Astrocyte of the spinal cord (primary cell): ENCODE results near the gene FNIP2.
"Not testable (repeated sequence)": the region's sequence is repeated elsewhere in the genome, so short reads cannot be mapped to it uniquely, and the experiment has no call there.

Experiments
- DNase-seq: peaks from one replicate; pipeline ENCODE4 v3.0.0; 2011; ENCODE audit warnings: low read depth, low spot score
- H3K4me3 ChIP-seq: 2 replicates; pipeline ENCODE4 v1.5.1; 2011; ENCODE audit warnings: low read depth, mild to moderate bottlenecking, low read length, moderate library complexity
- in situ Hi-C: cut with HindIII; loops from 2 replicates; pipeline ENCODE4 v1.10.0; 2017; ENCODE audit warnings: low sequenced_read_pairs
- TF ChIP-seq, protein P1 (sequence below): IDR thresholded peaks from 2 replicates; pipeline ENCODE4 v1.5.1; 2012; ENCODE audit warnings: low read depth, mild to moderate bottlenecking, low read length, inconsistent platforms

The FNIP2 gene

DNA sequence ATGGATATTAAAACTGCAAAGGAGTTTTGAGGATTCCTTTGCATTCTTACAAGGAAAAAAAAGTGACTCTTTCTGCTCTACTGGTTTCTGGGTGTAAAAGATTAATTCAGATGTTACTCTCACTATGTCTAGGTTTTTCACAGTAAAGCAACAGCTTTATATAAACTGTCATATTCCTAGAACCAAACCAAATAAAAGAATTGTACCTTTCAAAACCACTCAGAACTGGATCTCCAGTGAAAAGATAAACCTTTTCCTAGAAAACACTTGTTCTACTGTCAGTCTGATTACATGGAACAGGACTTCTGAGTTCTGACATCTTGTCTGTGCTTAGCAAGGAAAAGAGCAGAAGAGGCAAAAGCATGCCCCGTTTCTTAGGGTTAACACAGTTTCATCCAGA lies 40.6 kb upstream of the FNIP2 start:
- no peak overlapping the region for H3K4me3 ChIP-seq
- in situ Hi-C loops, result no loop called here
- TF ChIP-seq, protein P1, sequence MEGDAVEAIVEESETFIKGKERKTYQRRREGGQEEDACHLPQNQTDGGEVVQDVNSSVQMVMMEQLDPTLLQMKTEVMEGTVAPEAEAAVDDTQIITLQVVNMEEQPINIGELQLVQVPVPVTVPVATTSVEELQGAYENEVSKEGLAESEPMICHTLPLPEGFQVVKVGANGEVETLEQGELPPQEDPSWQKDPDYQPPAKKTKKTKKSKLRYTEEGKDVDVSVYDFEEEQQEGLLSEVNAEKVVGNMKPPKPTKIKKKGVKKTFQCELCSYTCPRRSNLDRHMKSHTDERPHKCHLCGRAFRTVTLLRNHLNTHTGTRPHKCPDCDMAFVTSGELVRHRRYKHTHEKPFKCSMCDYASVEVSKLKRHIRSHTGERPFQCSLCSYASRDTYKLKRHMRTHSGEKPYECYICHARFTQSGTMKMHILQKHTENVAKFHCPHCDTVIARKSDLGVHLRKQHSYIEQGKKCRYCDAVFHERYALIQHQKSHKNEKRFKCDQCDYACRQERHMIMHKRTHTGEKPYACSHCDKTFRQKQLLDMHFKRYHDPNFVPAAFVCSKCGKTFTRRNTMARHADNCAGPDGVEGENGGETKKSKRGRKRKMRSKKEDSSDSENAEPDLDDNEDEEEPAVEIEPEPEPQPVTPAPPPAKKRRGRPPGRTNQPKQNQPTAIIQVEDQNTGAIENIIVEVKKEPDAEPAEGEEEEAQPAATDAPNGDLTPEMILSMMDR, result no peak
- DNase-seq, result no peak

DNA sequence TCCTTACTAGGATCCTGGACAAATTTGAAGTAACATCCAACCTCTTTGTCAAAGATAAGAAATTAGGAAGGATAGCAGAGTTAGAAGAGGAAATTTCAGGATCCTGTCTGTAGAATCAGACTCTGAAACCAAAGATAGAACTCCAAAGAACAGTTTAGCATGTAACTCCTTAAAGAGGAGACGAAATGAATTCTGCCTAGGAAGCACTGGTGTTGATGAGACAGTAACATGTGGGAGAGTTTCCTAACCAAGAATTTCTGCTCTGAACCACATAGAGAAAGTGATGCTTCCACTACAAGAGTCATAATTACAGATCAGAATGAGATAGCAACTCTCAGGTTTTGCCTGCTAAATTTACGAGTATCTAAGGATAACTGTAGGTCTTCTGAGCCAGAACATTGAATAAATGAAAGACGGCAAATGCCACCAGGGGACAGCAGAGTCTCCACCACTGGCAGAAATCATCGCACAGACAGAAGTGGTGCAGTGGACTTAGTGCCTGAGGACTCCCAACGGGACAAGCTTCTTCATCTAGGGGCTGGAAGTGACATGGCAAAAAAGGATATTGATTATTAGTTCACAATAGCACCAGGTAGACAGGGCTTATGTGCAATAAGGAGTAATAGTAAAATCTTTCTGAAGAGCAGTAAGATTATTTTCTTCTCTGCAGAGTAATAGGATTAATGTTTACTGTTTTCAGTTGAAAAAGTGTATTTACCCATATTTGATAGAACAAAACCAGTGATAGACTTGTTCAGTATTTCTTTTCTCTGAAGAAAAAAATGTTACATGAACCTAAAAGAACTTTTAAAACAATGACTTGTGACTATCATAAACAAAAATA lies 38.9 kb upstream of the FNIP2 start:
- TF ChIP-seq, protein P1, result peak; percentile 85
- in situ Hi-C loops, result no loop called here
- peak; percentile 73 for DNase-seq
- H3K4me3 ChIP-seq, result no peak overlapping the region

DNA sequence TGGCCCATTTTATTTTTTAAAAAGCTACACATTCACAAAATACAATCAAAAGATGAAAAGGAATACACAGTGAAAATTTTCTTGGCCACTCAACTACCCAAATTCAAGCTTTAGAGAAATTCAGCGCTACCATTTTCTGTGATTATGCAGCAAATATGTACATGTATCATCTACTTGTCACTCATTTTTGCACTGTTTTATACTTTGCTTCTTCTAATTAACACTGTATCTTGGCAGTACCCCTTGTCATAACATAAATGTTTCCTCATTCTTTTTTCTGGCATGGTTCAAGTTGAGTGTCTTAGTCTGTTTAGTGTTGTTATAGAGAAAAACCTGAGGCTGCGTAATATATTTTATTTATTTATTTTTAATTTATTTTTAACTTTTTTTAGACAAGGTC lies 30.0 kb upstream of the FNIP2 start:
- TF ChIP-seq, protein P1, result no peak
- no peak for DNase-seq
- no peak overlapping the region for H3K4me3 ChIP-seq
- in situ Hi-C loops, result no loop called here

DNA sequence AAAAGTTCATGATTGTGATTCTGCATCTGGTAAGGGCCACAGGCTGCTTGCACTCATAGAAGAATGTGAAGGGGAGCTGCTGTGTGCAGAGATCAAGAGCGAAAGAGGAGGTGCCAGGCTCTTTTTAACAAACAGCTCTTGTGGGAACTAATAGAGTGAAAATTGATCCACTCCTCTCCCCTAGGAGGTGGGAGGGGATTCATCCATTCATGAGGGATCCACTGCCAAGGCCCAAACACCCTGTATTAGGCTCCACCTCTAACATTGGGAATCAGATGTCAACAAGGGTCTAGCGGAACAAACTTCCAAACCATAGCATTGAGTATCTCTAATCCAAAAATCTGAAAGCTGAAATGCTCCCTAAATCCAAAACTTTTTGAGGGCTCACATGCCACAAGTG lies 29.2 kb upstream of the FNIP2 start:
- TF ChIP-seq, protein P1, result no peak
- no peak overlapping the region for H3K4me3 ChIP-seq
- in situ Hi-C loops, result no loop called here
- no peak for DNase-seq

DNA sequence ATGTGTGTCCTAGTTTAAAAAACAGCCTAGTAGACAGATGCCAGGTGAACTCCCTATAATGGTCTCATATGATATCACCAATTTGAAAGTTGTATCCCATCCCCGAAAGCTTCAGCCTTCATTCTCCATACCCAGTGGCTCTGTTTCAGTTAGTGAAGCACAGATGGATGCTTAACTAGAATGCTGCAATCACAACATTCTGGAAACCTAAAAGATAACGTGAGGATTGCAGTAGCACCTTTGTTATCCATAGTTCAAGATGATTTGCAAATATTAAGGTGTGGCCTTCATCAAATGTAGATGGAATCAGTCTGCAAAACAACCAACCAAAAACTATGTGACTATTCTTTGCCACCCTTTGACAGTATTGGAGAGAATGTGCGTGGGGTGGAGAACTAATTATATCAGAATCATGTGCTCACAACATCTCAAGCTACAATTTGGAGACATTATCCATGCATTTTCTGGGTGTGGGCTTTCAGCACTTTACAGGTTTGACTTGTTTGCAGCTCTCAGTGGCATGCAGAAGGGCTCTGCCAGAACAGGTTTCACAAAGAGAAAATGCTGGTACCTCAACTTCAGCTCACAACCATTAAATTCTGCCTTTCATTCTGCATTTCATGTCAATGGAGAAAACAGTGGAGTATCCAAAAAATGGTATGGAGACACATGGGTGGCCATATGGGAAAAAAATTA lies 27.4 kb upstream of the FNIP2 start:
- no peak for DNase-seq
- in situ Hi-C loops, result no loop called here
- TF ChIP-seq, protein P1, result no peak
- H3K4me3 ChIP-seq, result no peak overlapping the region

DNA sequence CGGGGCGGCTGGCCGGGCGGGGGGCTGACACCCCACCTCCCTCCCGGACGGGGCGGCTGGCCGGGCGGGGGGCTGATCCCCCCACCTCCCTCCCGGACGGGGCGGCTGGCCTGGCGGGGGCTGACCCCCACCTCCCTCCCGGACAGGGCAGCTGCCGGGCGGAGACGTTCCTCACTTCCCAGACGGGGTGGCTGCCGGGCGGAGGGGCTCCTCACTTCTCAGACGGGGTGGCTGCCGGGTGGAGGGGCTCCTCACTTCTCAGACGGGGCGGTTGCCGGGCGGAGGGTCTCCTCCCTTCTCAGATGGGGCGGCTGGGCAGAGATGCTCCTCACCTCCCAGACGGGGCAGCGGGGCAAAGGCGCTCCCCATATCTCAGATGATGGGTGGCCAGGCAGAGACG lies 22.3 kb upstream of the FNIP2 start:
- in situ Hi-C loops, H3K4me3 ChIP-seq, DNase-seq: not testable (repeated sequence)

DNA sequence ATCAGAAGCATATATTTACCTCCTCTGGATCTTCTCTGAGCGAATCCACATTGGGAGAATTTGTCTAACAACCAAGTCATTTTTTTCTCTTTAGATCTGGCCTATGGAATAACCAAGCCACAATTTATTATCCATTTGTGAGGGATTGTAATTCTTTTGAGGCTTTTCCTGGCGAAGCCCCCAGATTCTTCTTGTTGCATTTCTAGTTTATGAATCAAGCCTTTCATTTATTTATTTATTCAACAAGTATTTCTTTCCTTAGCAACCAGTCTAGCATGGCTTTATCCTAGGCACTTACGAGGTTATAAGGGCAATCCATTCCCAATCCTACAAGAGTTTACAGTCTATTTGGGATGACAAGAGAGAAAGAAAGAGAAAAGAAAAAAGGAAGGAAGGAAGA lies 18.4 kb upstream of the FNIP2 start:
- peak; percentile 91 for DNase-seq
- TF ChIP-seq, protein P1, result no peak
- no peak overlapping the region for H3K4me3 ChIP-seq
- in situ Hi-C loops, result no loop called here
